Measurements from ENCODE around the gene HGS. TPM values are rescaled to one million over a fixed set of nuclear protein-coding genes. Genes with fewer than 3 reads are reported as not detected.

The HGS gene
- total RNA-seq, 1 donor from 2014 or later = 27.7 TPM

DNA sequence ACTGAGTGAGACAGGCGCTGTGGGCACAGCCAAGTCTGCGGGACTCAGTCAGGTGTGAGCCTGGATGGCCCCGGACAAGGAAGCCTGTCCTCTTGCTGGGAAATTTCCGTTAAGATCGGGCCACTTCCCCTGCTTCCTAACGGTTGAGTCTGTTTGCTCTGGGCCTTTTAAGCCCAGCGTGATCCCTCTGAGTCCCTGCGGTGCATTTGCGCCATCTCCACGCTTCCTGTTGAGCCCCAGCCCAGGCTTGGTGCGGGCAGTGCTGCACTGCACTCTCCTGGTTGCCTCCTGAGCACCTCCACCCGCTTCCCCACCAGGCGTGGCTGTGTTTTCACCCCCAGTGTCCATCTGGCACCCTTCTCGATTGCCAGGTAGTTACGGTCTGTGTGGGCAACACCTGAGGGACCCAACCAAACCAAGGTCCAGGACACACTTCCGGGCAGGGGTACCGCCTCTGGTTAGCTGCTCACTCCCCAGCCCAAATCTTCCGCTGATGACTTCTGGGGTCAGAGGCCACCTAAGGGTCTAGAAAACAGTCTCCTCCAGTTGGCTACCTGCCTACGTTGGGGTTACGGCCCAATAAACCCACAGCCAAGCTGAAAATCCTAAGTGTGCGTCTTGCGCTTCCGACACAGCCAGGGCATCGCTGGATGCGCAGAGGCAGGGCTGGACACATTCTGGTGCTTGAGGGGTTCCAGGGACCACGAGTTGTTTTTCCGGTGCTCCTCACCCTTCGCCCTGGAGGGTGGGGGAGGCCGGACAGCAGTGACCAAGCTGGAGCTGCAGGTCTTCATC, 26.9 kb downstream of the HGS start:
- Histone ChIP-seq H3K27ac (ENCODE audit: low read depth, low read length) (no peak overlapping the region), H3K4me3 (ENCODE audit: low read length in 3 of 3) (peak overlapping the region; percentile 42 to 67 (median 48))

DNA sequence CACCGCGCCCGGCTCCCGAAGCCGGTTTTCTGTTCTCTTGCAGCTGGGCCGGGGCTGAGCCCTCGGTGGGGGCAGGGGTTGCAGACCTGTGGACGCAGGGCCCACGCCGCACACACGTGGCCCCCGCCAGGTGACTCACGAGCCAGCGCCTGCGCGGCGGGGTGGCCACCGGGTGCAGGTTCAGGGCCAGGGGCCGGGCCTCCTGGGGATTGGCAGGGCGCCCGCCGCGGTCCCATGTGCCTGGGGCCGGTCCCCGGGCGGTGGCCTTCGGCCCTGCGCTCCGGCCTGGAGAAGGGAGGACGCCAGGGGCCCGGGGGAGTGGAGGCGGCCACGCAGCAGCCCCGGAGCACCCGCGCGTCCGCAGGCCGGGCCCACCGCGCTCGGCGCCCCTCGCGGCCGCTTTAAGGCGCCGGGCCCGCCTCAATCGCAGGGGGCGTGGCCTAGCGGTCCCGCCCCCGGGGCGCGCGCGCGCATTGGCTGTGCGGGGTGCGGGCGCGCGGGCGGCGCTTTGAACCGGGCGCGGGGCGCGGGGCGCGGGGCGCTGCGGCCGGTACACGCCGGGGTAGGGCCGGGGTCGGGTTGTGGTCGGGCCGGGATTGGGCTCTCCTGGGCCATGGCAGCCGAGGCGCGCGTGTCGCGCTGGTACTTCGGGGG, 28.1 kb downstream of the HGS start, which contains the start of gene SLC25A10:
SLC25A10 (plus strand) TSS at position 471 of the 654 bp plus-strand sequence; CDS start at position 614, 143 bp downstream.
- peaks cover 22 to 29% (median 25%) of the 10 kb centered on the region in 3 donors for H3K4me1 ChIP-seq (ENCODE audit: control insufficient read depth in 3 of 3, insufficient read depth in 3 of 3, low read length in 3 of 3)
- peaks cover 7 to 16% (median 11%) of the 10 kb centered on the region in 3 donors for H3K36me3 ChIP-seq (ENCODE audit: control insufficient read depth in 3 of 3, insufficient read depth in 3 of 3, low read length in 3 of 3)
- H3K4me3 ChIP-seq (ENCODE audit: low read length in 3 of 3) = peak within 1 kb of the TSS; percentile 60 to 72 (median 66)
- H3K27ac ChIP-seq (ENCODE audit: low read depth, low read length) = no peak within 1 kb of the TSS
- H3K9ac ChIP-seq (ENCODE audit: low read depth in 1 of 3, low read length in 3 of 3) = peak within 1 kb of the TSS; percentile 61 to 82 (median 67)
- H3K9me3 ChIP-seq (ENCODE audit: control insufficient read depth in 3 of 3, low read length in 3 of 3) = no peaks in the 10 kb centered on the region
- H3K27me3 ChIP-seq (ENCODE audit: control insufficient read depth in 3 of 3, insufficient read depth in 3 of 3, low read length in 3 of 3) = no peaks in the 10 kb centered on the region

More for the DNA sequence above, 26.9 kb downstream of the HGS start:
- Histone ChIP-seq H3K27me3 (ENCODE audit: control insufficient read depth in 3 of 3, insufficient read depth in 3 of 3, low read length in 3 of 3) (no peaks in the 10 kb centered on the region), H3K9ac (ENCODE audit: low read depth in 1 of 3, low read length in 3 of 3) (peak overlapping the region in 2 of 3 donors; percentile 61 to 82), H3K4me1 (ENCODE audit: control insufficient read depth in 3 of 3, insufficient read depth in 3 of 3, low read length in 3 of 3) (peaks cover 22 to 29% (median 25%) of the 10 kb centered on the region in 3 donors), H3K9me3 (ENCODE audit: control insufficient read depth in 3 of 3, low read length in 3 of 3) (no peaks in the 10 kb centered on the region), H3K36me3 (ENCODE audit: control insufficient read depth in 3 of 3, insufficient read depth in 3 of 3, low read length in 3 of 3) (peaks cover 19 to 28% (median 20%) of the 10 kb centered on the region in 3 donors)

DNA sequence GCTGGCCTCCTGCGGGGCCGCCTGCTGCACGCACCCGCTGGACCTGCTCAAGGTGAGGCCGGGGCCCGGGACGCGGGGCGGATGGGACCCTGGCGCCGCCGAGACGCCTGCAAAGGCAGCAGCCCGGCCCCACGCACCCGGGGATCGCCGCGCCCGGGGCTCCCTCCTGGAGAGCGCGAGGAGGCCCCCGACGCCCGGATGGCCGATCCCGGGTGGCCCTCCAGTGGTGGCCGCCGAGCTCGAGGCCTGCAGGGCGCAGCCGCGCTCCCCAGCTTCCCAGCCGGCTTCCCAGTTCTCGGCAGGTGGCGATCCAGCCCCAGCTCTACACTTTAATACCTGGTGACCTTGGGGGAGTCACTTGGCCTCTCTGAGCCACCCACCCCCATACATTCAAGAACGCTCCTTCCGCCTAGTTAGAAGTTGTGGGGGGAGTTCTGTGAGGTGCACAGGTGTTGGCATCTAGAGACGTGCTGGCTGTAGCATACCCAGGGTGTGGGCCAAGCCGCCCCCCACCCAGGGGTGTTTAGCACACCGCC, 28.7 kb downstream of the HGS start:
- H3K27ac ChIP-seq (ENCODE audit: low read depth, low read length) = no peak overlapping the region
- no peaks in the 10 kb centered on the region for H3K9me3 ChIP-seq (ENCODE audit: control insufficient read depth in 3 of 3, low read length in 3 of 3)
- peaks cover 5 to 10% (median 5%) of the 10 kb centered on the region in 3 donors for H3K36me3 ChIP-seq (ENCODE audit: control insufficient read depth in 3 of 3, insufficient read depth in 3 of 3, low read length in 3 of 3)
- peaks cover 22 to 29% (median 25%) of the 10 kb centered on the region in 3 donors for H3K4me1 ChIP-seq (ENCODE audit: control insufficient read depth in 3 of 3, insufficient read depth in 3 of 3, low read length in 3 of 3)
- no peaks in the 10 kb centered on the region for H3K27me3 ChIP-seq (ENCODE audit: control insufficient read depth in 3 of 3, insufficient read depth in 3 of 3, low read length in 3 of 3)
- peak overlapping the region; percentile 57 to 82 (median 67) for H3K9ac ChIP-seq (ENCODE audit: low read depth in 1 of 3, low read length in 3 of 3)
- H3K4me3 ChIP-seq (ENCODE audit: low read length in 3 of 3) = peak overlapping the region; percentile 60 to 72 (median 66)

GRCh38 chr17:81713004-81713555, 29.3 kb downstream of the HGS start:
- Histone ChIP-seq H3K9ac (ENCODE audit: low read depth in 1 of 3, low read length in 3 of 3) (peak overlapping the region; percentile 57 to 82 (median 67)), H3K27ac (ENCODE audit: low read depth, low read length) (no peak overlapping the region)

DNA sequence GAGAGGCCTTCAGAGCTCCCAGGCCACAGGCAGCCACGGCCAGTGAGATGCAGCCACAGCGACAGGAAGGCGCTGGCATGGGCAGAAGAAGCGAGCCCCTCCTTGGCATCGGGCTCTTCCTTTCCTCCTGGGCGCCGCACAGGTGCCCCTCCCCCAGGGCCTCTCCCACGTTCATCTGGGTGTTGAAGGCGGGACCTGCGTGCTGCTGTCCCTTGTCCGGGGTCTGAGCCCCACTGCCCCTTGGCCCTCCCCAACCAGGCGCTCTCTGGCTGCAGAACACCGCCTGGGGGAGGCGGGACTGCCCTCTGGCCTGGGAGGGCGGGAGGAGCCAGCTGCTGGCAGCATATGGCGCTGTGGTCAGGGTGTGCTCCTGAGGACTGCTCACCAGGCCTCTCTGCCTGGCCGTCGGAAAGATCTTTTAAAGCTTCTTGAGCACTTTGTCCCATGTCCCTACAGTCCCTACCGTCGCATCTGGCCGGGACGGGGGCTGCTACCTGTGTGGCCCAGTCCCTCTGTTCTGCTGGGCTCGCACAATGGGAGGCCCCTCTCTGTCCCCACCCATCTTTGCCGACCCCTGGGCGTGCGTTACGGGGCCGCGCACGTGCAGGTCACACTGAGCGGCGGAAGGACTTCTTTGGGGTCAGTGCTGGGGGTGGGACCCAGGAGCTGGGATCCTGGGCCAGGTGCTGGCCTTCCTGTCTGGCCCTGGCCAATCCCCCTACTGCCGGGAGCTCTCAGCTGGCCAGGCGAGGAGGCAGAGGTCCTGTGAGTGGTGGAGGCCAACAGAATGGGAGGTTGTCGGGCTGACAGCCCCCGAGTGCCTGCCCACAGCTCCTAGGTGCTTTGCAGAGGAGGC, 30.0 kb downstream of the HGS start:
- no peaks in the 10 kb centered on the region for H3K27me3 ChIP-seq (ENCODE audit: control insufficient read depth in 3 of 3, insufficient read depth in 3 of 3, low read length in 3 of 3)
- peak overlapping the region in 1 of 3 donors; percentile 82 for H3K9ac ChIP-seq (ENCODE audit: low read depth in 1 of 3, low read length in 3 of 3)
- no peak overlapping the region for H3K27ac ChIP-seq (ENCODE audit: low read depth, low read length)
- no peaks in the 10 kb centered on the region for H3K9me3 ChIP-seq (ENCODE audit: control insufficient read depth in 3 of 3, low read length in 3 of 3)
- peaks cover 22 to 29% (median 25%) of the 10 kb centered on the region in 3 donors for H3K4me1 ChIP-seq (ENCODE audit: control insufficient read depth in 3 of 3, insufficient read depth in 3 of 3, low read length in 3 of 3)
- peaks cover 0 to 2% (median 0%) of the 10 kb centered on the region in 3 donors for H3K36me3 ChIP-seq (ENCODE audit: control insufficient read depth in 3 of 3, insufficient read depth in 3 of 3, low read length in 3 of 3)
- H3K4me3 ChIP-seq (ENCODE audit: low read length in 3 of 3) = no peak overlapping the region

More at GRCh38 chr17:81713004-81713555, 29.3 kb downstream of the HGS start:
- peaks cover 22 to 29% (median 25%) of the 10 kb centered on the region in 3 donors for H3K4me1 ChIP-seq (ENCODE audit: control insufficient read depth in 3 of 3, insufficient read depth in 3 of 3, low read length in 3 of 3)
- peak overlapping the region; percentile 60 to 72 (median 66) for H3K4me3 ChIP-seq (ENCODE audit: low read length in 3 of 3)
- no peaks in the 10 kb centered on the region for H3K27me3 ChIP-seq (ENCODE audit: control insufficient read depth in 3 of 3, insufficient read depth in 3 of 3, low read length in 3 of 3)
- peaks cover 0 to 6% (median 0%) of the 10 kb centered on the region in 3 donors for H3K36me3 ChIP-seq (ENCODE audit: control insufficient read depth in 3 of 3, insufficient read depth in 3 of 3, low read length in 3 of 3)
- no peaks in the 10 kb centered on the region for H3K9me3 ChIP-seq (ENCODE audit: control insufficient read depth in 3 of 3, low read length in 3 of 3)

GRCh38 chr17:81714412-81715106, 30.7 kb downstream of the HGS start:
- no peaks in the 10 kb centered on the region for H3K9me3 ChIP-seq (ENCODE audit: control insufficient read depth in 3 of 3, low read length in 3 of 3)
- H3K27me3 ChIP-seq (ENCODE audit: control insufficient read depth in 3 of 3, insufficient read depth in 3 of 3, low read length in 3 of 3) = no peaks in the 10 kb centered on the region
- H3K36me3 ChIP-seq (ENCODE audit: control insufficient read depth in 3 of 3, insufficient read depth in 3 of 3, low read length in 3 of 3) = peaks cover 0 to 2% (median 0%) of the 10 kb centered on the region in 3 donors
- H3K4me3 ChIP-seq (ENCODE audit: low read length in 3 of 3) = no peak overlapping the region
- H3K27ac ChIP-seq (ENCODE audit: low read depth, low read length) = no peak overlapping the region
- no peak overlapping the region for H3K9ac ChIP-seq (ENCODE audit: low read depth in 1 of 3, low read length in 3 of 3)
- H3K4me1 ChIP-seq (ENCODE audit: control insufficient read depth in 3 of 3, insufficient read depth in 3 of 3, low read length in 3 of 3) = peaks cover 22 to 29% (median 25%) of the 10 kb centered on the region in 3 donors

- H3K36me3 ChIP-seq (ENCODE audit: control insufficient read depth in 3 of 3, insufficient read depth in 3 of 3, low read length in 3 of 3) = peaks cover 0 to 2% (median 0%) of the 10 kb centered on the region in 3 donors
- no peak overlapping the region for H3K9ac ChIP-seq (ENCODE audit: low read depth in 1 of 3, low read length in 3 of 3)
- no peak overlapping the region for H3K4me3 ChIP-seq (ENCODE audit: low read length in 3 of 3)
- peaks cover 20 to 29% (median 24%) of the 10 kb centered on the region in 3 donors for H3K4me1 ChIP-seq (ENCODE audit: control insufficient read depth in 3 of 3, insufficient read depth in 3 of 3, low read length in 3 of 3)
- no peaks in the 10 kb centered on the region for H3K27me3 ChIP-seq (ENCODE audit: control insufficient read depth in 3 of 3, insufficient read depth in 3 of 3, low read length in 3 of 3)
- no peaks in the 10 kb centered on the region for H3K9me3 ChIP-seq (ENCODE audit: control insufficient read depth in 3 of 3, low read length in 3 of 3)
- no peak overlapping the region for H3K27ac ChIP-seq (ENCODE audit: low read depth, low read length)
Measured at GRCh38 chr17:81715107-81715871, 31.5 kb downstream of the HGS start.

GRCh38 chr17:81715872-81716673, 32.3 kb downstream of the HGS start:
- Histone ChIP-seq H3K27me3 (ENCODE audit: control insufficient read depth in 3 of 3, insufficient read depth in 3 of 3, low read length in 3 of 3) (no peaks in the 10 kb centered on the region), H3K4me1 (ENCODE audit: control insufficient read depth in 3 of 3, insufficient read depth in 3 of 3, low read length in 3 of 3) (peaks cover 12 to 21% (median 16%) of the 10 kb centered on the region in 3 donors), H3K4me3 (ENCODE audit: low read length in 3 of 3) (no peak overlapping the region), H3K9me3 (ENCODE audit: control insufficient read depth in 3 of 3, low read length in 3 of 3) (no peaks in the 10 kb centered on the region), H3K9ac (ENCODE audit: low read depth in 1 of 3, low read length in 3 of 3) (no peak overlapping the region), H3K36me3 (ENCODE audit: control insufficient read depth in 3 of 3, insufficient read depth in 3 of 3, low read length in 3 of 3) (peaks cover 0 to 2% (median 0%) of the 10 kb centered on the region in 3 donors), H3K27ac (ENCODE audit: low read depth, low read length) (no peak overlapping the region)

All from skeletal muscle tissue (tissue), 4 donors.